HepG2 (cell line): ENCODE data around the gene ZNF792. TPM values are rescaled to one million over a fixed set of nuclear protein-coding genes. Genes with fewer than 3 reads are reported as not detected.

ENCODE experiments used
- ARNT ChIP-seq: fragments of 450-650 bp; IDR thresholded peaks from 2 replicates; pipeline ENCODE4 v1.6.1; 2017
- CHD4 ChIP-seq: fragments of 200-600 bp; sonication (generic); IDR thresholded peaks from 2 replicates; pipeline ENCODE4 v1.7.0; 2017; ENCODE audit warnings: mild to moderate bottlenecking, low read length, borderline replicate concordance
- ETV5 ChIP-seq: IDR thresholded peaks from 2 replicates; pipeline ENCODE4 v1.6.1; 2018; ENCODE audit warnings: missing biosample characterization, missing genetic modification reagents, inconsistent platforms, borderline replicate concordance
- EZH2 ChIP-seq: conservative IDR thresholded peaks from 2 replicates; pipeline ENCODE4 v1.6.1; 2012; ENCODE audit warnings: mild to moderate bottlenecking, low read depth, low read length, moderate library complexity
- MXD4 ChIP-seq: IDR thresholded peaks from 2 replicates; pipeline ENCODE4 v1.6.1; 2016; ENCODE audit warnings: mild to moderate bottlenecking, missing biosample characterization, missing genetic modification reagents
- RBFOX2 ChIP-seq: fragments of 200-400 bp; formaldehyde crosslinking; IDR thresholded peaks from 2 replicates; pipeline ENCODE4 v1.6.1; 2017; ENCODE audit warnings: low read depth, mild to moderate bottlenecking, low read length
- RFXAP ChIP-seq: sonication (generic); formaldehyde crosslinking; IDR thresholded peaks from 2 replicates; pipeline ENCODE4 v1.4.0; 2020; ENCODE audit warnings: missing genetic modification reagents, borderline replicate concordance
- TBX2 ChIP-seq: sonication (generic); formaldehyde crosslinking; IDR thresholded peaks from 2 replicates; pipeline ENCODE4 v1.5.0; 2020; ENCODE audit warnings: missing genetic modification reagents, mild to moderate bottlenecking, borderline replicate concordance
- TEAD3 ChIP-seq: optimal IDR thresholded peaks from 2 replicates; pipeline ENCODE3; 2016; ENCODE audit warnings: borderline replicate concordance
- ZBTB7A ChIP-seq: sonication (generic); formaldehyde crosslinking; IDR thresholded peaks from 2 replicates; pipeline ENCODE4 v1.8.0; 2022; ENCODE audit warnings: mild to moderate bottlenecking, missing genetic modification reagents
- ZMYM3 ChIP-seq: sonication (generic); formaldehyde crosslinking; IDR thresholded peaks from 2 replicates; pipeline ENCODE4 v1.5.1; 2020; ENCODE audit warnings: mild to moderate bottlenecking, missing genetic modification reagents
- ZNF282 ChIP-seq: fragments of 450-650 bp; IDR thresholded peaks from 2 replicates; pipeline ENCODE4 v1.6.1; 2018; ENCODE audit not compliant: partially characterized antibody
- ZNF326 ChIP-seq: sonication (generic); formaldehyde crosslinking; IDR thresholded peaks from 2 replicates; pipeline ENCODE4 v1.4.0; 2020; ENCODE audit warnings: missing genetic modification reagents, borderline replicate concordance
- ZNF432 ChIP-seq: sonication (generic); formaldehyde crosslinking; IDR thresholded peaks from 2 replicates; pipeline ENCODE4 v1.5.0; 2020; ENCODE audit warnings: missing genetic modification reagents, mild to moderate bottlenecking, borderline replicate concordance
- ZNF883 ChIP-seq: sonication (generic); formaldehyde crosslinking; IDR thresholded peaks from 2 replicates; pipeline ENCODE4 v1.5.1; 2020; ENCODE audit warnings: mild to moderate bottlenecking, missing genetic modification reagents; ENCODE audit errors: not compliant biosample characterization
- ZSCAN20 ChIP-seq: sonication (generic); formaldehyde crosslinking; IDR thresholded peaks from 2 replicates; pipeline ENCODE4 v1.4.0; 2020; ENCODE audit warnings: missing genetic modification reagents, mild to moderate bottlenecking, borderline replicate concordance
- ZSCAN29 ChIP-seq: sonication (generic); formaldehyde crosslinking; conservative IDR thresholded peaks from 2 replicates; pipeline ENCODE4 v1.4.0; 2020; ENCODE audit warnings: mild to moderate bottlenecking, missing genetic modification reagents
- polyA plus RNA-seq, 8 experiments: library from polyadenylated mRNA; depleted of rRNA in 3 of 8; stranded (reverse) in 7 of 8; unstranded in 1 of 8; fragments of >200 nt; fragmentation: Illumina TruSeq in 4 of 8; extraction: Trizol in 4 of 8; gene quantifications; 2 replicates each; pipeline versions ENCODE4 v1.2.1 to v1.2.3, GENCODE V29; 2011 to 2016; ENCODE audit warnings: low read depth in 4 of 8, missing spikeins in 1 of 8, mixed read lengths in 1 of 8; ENCODE audit not compliant: insufficient read depth in 1 of 8
- total RNA-seq, 5 experiments: library from RNA; depleted of rRNA; stranded (reverse); fragments of >200 nt; fragmentation: Illumina TruSeq; extraction: Trizol; gene quantifications; 2 replicates each; pipeline ENCODE4 v1.2.3, GENCODE V29; 2016; ENCODE audit warnings: low read depth in 1 of 5
- TF ChIP-seq, protein P1 (sequence below): sonication (generic); formaldehyde crosslinking; IDR thresholded peaks from 2 replicates; pipeline ENCODE4 v1.4.0; 2020; ENCODE audit warnings: missing genetic modification reagents, borderline replicate concordance
- TF ChIP-seq, protein P2 (sequence below): sonication (generic); formaldehyde crosslinking; conservative IDR thresholded peaks from 2 replicates; pipeline ENCODE4 v1.4.0; 2020; ENCODE audit warnings: missing genetic modification reagents
- TF ChIP-seq, protein P3 (sequence below): sonication (generic); formaldehyde crosslinking; IDR thresholded peaks from 2 replicates; pipeline ENCODE4 v1.8.0; 2022; ENCODE audit warnings: mild to moderate bottlenecking, missing genetic modification reagents
- TF ChIP-seq, protein P4 (sequence below): sonication (generic); formaldehyde crosslinking; IDR thresholded peaks from 2 replicates; pipeline ENCODE4 v1.4.0; 2020; ENCODE audit warnings: missing genetic modification reagents, mild to moderate bottlenecking, borderline replicate concordance

The ZNF792 gene
- total and polyA plus RNA-seq, 2 of the 13 experiments (the other 11 are each of a cell fraction or from before 2014, with no cell fraction given) = 5.5 to 11.5 TPM

DNA sequence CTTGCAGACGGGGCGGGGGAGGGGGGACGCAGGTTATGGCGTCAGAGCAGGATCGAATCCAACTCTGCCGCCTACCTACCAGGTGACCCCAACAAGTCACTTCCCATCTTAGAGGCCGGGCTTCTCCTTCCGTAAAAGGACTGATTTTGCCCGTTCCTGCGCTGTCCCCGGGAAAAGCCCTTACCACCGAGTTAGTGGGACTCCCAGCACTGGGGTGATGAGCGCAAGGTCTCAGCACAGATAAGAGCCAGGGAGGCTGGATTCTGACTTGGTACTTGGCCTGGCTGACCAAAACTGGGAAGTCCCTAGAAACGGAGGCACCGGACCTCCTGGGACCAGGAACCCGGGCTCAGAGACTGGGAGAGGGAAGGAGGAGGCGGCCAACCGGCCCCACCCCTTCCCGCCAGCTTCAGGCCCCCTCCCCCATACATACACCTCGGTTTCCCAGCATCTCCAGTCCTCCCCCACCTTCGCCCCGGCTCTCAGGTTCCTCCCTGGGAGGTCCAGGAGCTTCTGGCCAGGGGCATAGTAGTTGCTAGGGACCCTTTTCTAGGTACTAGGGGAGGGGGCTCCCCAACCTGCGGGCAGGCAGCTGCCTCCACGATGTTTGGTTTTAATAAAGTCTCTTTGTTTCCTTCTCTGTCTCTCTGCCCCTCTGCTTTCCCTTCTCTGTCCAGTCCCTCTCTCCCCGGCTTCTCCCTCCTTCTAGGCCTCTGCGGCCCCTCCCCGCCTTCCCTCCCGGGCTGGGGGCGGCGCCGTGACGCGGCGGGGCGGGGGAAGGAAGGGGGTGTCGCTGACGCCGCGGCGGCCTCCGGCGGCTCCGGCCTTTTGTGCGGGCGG, 35.7 kb upstream of the ZNF792 start, which contains the start of gene GRAMD1A (continued):
- TF ChIP-seq, protein P1, sequence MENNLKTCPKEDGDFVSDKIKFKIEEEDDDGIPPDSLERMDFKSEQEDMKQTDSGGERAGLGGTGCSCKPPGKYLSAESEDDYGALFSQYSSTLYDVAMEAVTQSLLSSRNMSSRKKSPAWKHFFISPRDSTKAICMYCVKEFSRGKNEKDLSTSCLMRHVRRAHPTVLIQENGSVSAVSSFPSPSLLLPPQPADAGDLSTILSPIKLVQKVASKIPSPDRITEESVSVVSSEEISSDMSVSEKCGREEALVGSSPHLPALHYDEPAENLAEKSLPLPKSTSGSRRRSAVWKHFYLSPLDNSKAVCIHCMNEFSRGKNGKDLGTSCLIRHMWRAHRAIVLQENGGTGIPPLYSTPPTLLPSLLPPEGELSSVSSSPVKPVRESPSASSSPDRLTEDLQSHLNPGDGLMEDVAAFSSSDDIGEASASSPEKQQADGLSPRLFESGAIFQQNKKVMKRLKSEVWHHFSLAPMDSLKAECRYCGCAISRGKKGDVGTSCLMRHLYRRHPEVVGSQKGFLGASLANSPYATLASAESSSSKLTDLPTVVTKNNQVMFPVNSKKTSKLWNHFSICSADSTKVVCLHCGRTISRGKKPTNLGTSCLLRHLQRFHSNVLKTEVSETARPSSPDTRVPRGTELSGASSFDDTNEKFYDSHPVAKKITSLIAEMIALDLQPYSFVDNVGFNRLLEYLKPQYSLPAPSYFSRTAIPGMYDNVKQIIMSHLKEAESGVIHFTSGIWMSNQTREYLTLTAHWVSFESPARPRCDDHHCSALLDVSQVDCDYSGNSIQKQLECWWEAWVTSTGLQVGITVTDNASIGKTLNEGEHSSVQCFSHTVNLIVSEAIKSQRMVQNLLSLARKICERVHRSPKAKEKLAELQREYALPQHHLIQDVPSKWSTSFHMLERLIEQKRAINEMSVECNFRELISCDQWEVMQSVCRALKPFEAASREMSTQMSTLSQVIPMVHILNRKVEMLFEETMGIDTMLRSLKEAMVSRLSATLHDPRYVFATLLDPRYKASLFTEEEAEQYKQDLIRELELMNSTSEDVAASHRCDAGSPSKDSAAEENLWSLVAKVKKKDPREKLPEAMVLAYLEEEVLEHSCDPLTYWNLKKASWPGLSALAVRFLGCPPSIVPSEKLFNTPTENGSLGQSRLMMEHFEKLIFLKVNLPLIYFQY = no peak
- TF ChIP-seq TEAD3 (peak; percentile 59), MXD4 (CRISPR knock-in tag) (0 out of 2 replicates have a peak, but pooled peaks have one; percentile 21), ZNF326 (CRISPR knock-in tag) (no peak), TBX2 (CRISPR knock-in tag) (no peak), ARNT (no peak), RBFOX2 (peak; percentile 70), CHD4 (no peak), ZBTB7A (CRISPR knock-in tag) (no peak), ZNF883 (no peak), ZNF282 (no peak), RFXAP (CRISPR knock-in tag) (no peak; the same call in 1 of the 2 replicates), EZH2 (no peak), ETV5 (peak; percentile 31; the same call in 1 of the 2 replicates), ZMYM3 (CRISPR knock-in tag) (no peak; the same call in 1 of the 2 replicates), ZNF432 (CRISPR knock-in tag) (no peak), ZSCAN20 (CRISPR knock-in tag) (0 out of 2 replicates have a peak, but pooled peaks have one; percentile 49), ZSCAN29 (peak; percentile 70)
- TF ChIP-seq, protein P2, sequence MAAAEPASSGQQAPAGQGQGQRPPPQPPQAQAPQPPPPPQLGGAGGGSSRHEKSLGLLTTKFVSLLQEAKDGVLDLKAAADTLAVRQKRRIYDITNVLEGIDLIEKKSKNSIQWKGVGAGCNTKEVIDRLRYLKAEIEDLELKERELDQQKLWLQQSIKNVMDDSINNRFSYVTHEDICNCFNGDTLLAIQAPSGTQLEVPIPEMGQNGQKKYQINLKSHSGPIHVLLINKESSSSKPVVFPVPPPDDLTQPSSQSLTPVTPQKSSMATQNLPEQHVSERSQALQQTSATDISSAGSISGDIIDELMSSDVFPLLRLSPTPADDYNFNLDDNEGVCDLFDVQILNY = no peak
- TF ChIP-seq, protein P3, sequence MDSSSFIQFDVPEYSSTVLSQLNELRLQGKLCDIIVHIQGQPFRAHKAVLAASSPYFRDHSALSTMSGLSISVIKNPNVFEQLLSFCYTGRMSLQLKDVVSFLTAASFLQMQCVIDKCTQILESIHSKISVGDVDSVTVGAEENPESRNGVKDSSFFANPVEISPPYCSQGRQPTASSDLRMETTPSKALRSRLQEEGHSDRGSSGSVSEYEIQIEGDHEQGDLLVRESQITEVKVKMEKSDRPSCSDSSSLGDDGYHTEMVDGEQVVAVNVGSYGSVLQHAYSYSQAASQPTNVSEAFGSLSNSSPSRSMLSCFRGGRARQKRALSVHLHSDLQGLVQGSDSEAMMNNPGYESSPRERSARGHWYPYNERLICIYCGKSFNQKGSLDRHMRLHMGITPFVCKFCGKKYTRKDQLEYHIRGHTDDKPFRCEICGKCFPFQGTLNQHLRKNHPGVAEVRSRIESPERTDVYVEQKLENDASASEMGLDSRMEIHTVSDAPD (CRISPR knock-in tag) = 0 out of 2 replicates have a peak, but pooled peaks have one; percentile 30
- TF ChIP-seq, protein P4, sequence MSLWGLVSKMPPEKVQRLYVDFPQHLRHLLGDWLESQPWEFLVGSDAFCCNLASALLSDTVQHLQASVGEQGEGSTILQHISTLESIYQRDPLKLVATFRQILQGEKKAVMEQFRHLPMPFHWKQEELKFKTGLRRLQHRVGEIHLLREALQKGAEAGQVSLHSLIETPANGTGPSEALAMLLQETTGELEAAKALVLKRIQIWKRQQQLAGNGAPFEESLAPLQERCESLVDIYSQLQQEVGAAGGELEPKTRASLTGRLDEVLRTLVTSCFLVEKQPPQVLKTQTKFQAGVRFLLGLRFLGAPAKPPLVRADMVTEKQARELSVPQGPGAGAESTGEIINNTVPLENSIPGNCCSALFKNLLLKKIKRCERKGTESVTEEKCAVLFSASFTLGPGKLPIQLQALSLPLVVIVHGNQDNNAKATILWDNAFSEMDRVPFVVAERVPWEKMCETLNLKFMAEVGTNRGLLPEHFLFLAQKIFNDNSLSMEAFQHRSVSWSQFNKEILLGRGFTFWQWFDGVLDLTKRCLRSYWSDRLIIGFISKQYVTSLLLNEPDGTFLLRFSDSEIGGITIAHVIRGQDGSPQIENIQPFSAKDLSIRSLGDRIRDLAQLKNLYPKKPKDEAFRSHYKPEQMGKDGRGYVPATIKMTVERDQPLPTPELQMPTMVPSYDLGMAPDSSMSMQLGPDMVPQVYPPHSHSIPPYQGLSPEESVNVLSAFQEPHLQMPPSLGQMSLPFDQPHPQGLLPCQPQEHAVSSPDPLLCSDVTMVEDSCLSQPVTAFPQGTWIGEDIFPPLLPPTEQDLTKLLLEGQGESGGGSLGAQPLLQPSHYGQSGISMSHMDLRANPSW = no peak
